Measurements from ENCODE around the gene ZNF436.
"Not testable (repeated sequence)": the region's sequence is repeated elsewhere in the genome, so short reads cannot be mapped to it uniquely, and the experiment has no call there.

ZNF436 gene

GRCh38 chr1:23392125-23392855, 22.7 kb upstream of the ZNF436 start:
- DNase-seq = no peak

- no peak for DNase-seq
Measured at GRCh38 chr1:23389837-23390321, 20.2 kb upstream of the ZNF436 start.

DNA sequence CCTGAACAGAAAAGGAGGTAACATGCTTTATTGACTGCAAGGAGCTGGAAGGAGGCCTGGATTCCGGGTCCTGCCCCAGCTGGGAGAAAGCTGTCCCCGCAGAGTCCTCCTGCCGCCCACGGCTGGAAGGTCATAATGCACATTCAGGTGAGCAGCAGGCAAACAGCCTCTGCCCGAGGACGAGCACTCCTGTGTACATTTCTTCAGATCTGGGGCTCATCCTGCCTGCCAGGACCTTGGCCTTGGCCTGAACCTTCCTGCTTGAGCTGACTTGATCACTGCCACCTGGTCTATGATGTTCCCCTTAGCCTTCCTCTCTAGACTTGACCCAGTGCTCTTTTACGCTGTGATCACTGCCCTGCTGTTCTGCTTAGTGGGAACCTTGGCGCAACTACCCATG, 17.9 kb upstream of the ZNF436 start:
- DNase-seq = no peak

DNA sequence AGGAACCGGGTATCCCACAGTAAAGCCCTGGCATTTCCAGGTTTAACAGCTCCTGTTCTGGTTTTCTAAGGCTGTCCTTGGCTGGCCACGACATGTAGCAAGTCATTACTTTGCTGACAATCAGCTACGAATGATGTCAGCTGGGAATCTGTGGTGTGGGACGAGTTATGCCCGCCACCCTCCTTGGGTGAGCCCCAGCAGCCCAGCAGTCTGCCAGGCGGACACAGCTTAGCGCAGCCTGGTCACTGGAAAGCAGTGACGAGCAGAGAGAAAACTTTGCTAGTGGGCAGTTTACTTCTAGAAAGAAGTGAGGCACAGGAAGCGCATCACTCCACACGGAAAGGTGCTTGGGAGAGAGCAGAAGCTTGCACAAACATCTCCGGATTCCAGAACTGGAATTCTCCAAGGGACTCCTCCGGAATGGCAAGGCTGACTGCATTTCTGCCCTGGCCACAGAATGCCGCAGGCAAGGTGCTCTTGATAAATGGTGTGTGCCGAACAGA, 15.5 kb upstream of the ZNF436 start:
- no peak for DNase-seq

GRCh38 chr1:23384312-23385058, 14.8 kb upstream of the ZNF436 start:
- no peak for DNase-seq

GRCh38 chr1:23383577-23384311, 14.1 kb upstream of the ZNF436 start:
- DNase-seq = no peak

DNA sequence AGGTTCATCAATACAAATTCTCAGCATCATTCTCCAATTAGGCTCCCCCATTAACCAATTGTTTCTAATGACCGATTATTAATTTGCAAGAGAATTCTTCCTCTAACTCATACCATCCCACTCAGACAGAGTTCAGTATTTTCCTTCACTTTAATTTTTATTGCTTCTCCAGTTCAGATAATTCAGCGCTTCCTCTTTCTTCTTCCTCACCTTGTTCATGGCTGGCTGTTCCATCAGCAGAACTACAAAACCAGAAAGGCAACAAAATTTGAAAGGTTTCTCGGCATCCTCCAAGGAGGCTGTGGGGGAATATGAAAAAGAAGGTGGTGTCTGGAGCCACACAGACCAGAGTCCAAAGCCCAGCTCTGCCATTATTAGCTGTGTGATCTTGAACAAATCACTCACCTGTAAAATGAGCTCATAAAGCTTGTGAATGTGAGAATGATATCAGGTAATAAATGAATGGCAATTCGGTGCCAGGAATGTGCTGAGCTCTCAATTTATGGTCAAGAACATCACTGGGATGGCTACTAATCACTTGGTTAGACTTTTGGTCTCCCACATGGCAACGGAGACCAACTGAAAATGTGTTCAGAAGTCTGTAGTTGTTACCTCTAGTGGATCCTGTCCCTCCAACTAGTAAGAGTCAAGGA, 11.7 kb upstream of the ZNF436 start:
- no peak for DNase-seq

DNA sequence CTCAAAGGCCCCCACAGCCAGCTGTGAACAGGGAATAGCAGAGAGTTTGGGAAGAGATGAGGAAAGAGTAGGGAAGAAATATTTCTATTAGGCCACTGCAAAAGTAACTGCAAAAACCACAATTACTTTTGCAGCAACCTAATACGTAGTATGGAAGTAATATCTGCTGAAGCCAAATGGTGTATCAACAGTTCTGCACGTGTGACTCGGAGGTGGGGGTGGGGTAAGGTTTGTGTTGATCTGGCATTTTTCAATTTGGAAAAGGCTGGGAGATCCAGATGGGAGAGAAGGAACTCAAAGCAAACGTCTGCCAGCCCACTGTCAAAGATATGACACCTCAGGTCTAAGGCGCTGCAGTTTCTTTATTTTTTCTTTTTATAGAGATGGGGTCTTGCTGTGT, 11.1 kb upstream of the ZNF436 start:
- no peak for DNase-seq

DNA sequence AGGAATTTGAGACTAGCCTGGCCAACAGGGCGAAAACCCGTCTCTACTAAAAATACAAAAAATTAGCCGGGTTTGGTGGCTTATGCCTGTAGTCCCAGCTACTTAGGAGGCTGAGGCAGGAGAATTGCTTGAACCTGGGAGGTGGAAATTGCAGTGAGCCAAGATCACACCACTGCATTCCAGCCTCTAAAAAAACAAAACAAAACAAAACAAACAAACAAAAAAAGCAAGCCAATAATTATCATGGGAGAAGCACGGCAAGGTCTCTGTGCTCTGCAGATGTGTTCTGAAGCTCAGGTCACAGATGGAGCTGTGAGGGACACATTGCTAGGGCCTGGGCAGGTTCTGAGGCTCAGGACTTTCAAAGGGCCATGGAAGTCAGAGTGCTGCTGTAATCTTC, 10.6 kb upstream of the ZNF436 start:
- not testable (repeated sequence) for DNase-seq

DNA sequence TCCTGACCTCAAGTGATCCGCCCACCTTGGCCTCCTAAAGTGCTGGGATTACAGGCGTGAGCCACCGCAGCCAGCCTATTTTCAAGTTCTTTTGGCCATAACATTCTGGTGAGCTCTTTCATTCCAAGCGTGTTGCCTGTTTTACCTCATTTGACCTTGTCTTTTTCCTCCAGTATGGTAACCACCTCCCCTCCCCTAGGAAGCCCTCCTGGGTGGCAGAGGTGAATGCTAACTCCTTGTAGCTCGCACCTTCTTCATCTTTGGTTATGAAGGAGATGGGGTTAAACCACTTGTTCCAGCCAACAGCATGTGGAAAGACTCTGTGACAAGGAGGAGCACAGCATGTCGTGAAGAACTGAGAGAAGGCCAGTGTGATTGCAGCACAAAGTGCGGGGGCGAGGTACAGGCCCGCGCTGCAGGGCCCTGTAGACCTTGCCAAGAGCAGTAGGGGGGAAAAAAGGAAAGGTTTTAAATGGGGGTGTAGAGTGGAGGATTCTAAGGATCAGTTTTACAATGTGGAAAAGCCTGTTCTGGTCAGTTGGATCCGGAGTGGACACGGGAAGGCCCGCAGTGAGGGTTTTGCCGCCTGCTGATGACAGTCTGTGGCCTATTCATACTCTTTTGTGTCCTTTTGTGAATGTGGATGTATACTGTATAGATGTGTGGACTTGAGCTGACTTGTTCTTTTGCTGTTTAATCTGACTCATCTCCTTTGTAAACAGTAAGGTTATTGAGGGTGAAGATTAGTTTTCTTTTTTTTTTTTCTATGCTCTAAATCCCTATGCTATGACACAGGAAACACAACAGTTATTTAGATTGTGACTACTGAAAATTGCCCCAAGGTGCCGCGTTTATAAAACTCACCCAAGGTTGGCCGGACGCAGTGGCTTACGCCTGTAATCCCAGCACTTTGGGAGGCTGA, 7.5 kb upstream of the ZNF436 start:
- peak in 1 of 51 donors; percentile 9 for DNase-seq

GRCh38 chr1:23374079-23374735, 4.6 kb upstream of the ZNF436 start:
- DNase-seq = not testable (repeated sequence)

- peak in 1 of 51 donors; percentile 27 for DNase-seq
Measured at GRCh38 chr1:23371987-23372880, 2.6 kb upstream of the ZNF436 start.

GRCh38 chr1:23370709-23371584, 1.3 kb upstream of the ZNF436 start:
- peak in 1 of 51 donors; percentile 3 for DNase-seq

- DNase-seq = no peak
Measured at GRCh38 chr1:23370330-23370708, 683 bp upstream of the ZNF436 start.

- peak; percentile 42 to 93 (median 82) for DNase-seq
Measured at GRCh38 chr1:23368562-23369334, 888 bp downstream of the ZNF436 start.

GRCh38 chr1:23367791-23368561, 1.7 kb downstream of the ZNF436 start:
- peak; percentile 70 to 99 (median 98) for DNase-seq

All from hypothalamus (tissue), 51 donors.